Tongue (tissue), 2 donors: ENCODE measurements around the gene DCK. TPM values are rescaled to one million over a fixed set of nuclear protein-coding genes. Genes with fewer than 3 reads are reported as not detected.
"Not testable (repeated sequence)": the region's sequence is repeated elsewhere in the genome, so short reads cannot be mapped to it uniquely, and the experiment has no call there.

Experiments used
- DNase-seq: peaks from one replicate; pipeline ENCODE4 v3.0.0-alpha.2; 2015
- total RNA-seq: library from RNA; depleted of rRNA; stranded (reverse); fragments of >200 nt; gene quantifications from one replicate; pipeline ENCODE4 v1.2.3, GENCODE V29; 2014

The DCK gene
- 29.5 TPM for total RNA-seq

- peak; percentile 96 for DNase-seq
These were observed at the start of gene DCK for GRCh38 chr4:70993181-70994068. TSS of gene DCK (plus strand) at chr4:70993649. CDS start at chr4:70993836, 187 bp downstream.

DNA sequence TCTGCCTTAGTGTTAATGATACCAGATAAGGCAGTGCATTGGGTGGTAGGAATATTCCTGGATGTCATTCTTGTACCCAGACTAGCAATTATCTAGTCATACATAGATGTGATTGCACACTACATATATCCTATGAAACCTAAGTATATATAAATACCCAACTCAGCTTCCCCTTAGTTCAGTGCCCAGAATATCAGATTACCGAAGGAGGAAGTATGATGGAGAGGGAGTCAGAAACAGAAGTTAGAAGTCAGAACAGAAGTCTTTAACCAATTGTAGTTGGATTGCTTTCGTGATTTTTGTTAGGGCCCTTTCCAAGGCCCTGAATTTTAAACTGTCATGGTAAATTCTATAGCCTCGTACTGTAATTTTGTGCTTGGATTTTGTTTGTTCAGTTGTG, 48.4 kb upstream of the DCK start:
- DNase-seq: no peak

DNA sequence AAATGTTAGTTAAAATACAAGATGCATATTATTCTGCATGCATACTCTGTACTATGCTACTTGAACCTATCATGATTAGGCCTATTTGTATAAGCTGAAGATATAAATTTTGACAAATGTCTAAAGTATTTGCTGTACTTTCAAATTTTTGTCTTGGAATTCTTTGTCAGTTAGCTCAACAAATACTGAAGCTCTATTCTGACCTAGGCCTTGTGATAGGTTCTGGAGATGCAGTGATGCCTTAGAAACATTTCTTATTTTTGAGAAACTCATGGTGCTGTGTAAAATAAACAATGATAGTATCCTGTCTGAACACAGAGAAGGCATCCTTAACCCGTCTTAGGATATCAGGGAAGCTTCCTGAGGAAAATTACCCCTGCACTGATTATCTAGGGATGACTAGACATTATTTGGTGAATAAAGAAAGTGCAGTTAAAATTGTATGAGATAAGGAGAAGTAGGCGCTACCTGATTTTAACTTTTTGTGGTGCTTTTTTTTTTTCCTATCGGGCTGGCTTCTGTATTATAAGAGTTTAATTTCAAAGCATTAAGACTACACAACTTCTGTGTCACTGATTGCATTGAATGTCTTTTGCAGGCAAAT, 47.9 kb upstream of the DCK start:
- no peak for DNase-seq

DNA sequence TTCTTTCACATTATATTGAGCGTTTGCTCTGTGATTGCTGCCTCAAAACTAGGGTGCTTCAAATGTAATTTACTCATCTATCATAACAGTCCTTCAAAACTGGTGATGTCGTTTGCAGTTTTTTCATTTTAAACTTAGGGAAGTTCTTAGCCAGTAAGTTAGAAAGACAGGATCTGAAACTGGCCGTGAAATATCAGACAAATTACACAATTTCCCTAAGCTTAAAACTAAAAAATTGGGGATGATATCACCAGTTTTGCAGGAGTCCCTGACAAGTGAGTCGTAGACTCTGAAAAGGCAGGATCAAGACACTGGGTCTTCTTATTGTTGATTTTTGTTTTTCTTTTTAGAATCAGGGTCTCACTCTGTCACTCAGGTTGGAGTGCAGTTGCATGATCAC, 46.5 kb upstream of the DCK start:
- DNase-seq: no peak

DNA sequence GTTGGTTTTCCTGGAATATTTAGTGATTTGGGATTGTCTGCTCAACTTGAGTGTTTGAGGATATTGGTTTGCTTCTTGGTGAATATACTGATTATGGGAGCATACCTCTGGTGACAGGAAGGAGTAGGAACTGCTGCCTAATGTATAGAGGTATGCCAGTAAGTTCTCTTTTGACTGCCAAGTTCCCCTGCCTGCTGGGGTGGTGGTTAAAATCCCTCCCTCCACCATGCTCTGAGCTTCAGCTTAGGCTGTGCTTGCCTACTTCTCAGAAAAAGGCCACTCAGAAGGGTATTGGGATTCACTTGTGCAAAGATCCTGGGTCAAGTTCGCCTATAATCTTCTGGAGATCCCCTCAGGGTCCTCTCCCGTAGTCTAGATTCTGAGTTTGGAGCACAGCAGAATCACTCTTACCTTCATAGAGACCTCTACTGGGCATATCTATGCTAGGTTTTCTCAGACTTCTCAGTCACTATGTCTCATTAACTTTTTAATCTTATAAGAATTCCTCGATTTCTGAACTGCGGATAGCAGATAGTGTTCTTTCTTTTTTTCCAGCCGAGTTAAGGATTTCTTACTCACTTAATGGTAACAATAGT, 44.7 kb upstream of the DCK start:
- DNase-seq: no peak

DNA sequence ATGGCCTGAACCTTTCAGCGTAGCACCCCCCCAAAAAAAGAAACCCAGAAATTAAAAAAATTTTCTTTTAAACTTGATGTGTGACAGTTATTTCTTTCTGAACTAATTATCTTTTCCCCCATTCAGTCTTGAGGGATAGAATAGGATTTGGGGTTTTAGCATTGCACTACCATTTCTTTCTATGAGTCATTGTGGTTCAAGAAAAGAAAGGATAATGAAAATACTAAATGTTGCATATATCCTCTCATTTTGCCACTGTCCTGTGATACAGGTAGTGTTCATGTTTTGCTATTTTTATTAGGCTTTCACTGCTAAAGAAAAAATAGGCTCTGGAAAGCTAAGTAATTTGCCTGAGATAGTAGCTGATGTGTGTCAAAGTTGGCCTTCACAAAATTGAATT, 39.4 kb upstream of the DCK start:
- no peak for DNase-seq

GRCh38 chr4:70956549-70957210, 36.8 kb upstream of the DCK start:
- no peak for DNase-seq

DNA sequence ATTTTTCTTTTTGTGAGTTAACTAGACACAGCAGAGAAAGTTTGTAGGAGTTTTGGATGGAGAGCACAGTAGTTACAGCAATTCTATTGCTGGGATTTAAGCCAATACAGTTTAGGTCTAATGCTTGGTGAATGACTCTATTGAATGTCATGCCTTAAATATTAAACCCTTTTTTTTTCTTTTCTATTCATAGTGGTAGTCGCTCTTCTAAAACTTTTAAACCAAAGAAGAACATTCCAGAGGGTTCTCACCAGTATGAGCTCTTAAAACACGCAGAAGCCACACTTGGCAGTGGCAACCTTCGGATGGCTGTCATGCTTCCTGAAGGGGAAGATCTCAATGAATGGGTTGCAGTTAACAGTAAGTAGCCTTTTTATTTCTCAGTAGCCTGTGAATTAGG, 34.8 kb upstream of the DCK start:
- DNase-seq: no peak

DNA sequence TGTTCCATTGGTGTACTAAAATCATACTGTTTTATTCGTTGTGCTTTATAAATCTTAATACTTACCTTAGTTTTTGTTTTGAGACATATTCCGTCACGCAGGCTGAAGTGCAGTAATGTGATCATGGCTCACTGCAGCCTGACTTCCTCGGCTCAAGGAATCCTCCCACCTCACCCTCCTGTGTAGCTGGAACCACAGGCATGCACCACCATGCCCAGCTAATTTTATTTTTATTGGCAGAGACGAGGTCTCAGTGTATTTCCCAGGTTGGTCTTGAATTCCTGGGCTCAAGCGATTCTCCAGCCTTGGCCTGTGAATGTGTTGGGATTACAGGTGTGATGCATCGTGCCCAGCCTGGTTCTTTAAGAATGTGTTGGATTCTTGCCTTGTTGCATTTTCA, 24.4 kb upstream of the DCK start:
- DNase-seq: no peak

- DNase-seq: no peak
These were observed 17.2 kb upstream of the DCK start for GRCh38 chr4:70976252-70976651.

DNA sequence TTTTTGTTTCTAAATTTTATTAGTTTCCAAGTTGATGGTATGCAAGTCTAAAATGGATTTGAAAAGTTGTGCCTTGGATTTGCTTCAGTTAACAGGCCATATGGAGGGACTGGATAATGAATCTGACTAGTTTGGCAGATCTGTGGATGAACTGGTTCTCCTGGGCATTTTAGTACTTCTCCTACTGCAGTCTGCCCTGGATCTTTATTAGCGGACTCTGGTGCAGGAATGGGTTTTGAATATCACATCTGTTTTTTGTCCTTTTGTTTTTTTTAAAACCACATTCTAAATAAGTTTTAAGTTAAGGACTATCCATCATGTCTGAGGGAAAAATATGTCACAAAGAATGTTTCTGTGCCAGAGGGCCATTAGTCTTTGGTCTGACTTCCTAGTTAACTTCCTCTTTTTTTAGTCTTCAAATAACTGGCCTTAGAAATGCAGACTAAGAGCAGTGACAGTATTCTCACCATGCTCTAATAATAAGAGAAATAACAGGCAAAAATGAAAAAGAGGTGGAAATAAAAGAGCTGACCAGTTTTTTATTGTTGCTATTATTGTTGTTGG, 13.9 kb upstream of the DCK start:
- DNase-seq: no peak

- no peak for DNase-seq
These were observed 13.3 kb upstream of the DCK start for GRCh38 chr4:70980196-70980595.

- no peak for DNase-seq
These were observed 9.3 kb upstream of the DCK start for GRCh38 chr4:70984106-70984505.

DNA sequence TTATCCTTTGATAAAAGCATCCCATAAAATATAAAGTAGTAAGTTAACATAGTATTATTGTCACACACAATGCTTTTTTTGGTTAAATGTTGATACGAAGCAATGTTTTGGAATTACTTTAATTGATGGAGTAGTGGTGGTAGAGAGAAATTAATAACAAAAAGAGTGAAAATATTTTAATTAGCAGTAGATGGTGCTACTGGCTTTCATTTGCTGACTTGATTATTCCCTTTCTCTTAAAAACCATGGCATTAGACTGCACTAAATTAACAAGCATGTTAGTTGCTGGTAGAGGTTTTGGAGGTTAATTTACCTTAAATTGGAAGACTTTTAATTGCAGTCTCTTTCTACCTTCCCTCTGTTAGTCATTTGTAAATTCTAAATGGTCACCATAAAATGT, 8.9 kb upstream of the DCK start:
- no peak for DNase-seq

DNA sequence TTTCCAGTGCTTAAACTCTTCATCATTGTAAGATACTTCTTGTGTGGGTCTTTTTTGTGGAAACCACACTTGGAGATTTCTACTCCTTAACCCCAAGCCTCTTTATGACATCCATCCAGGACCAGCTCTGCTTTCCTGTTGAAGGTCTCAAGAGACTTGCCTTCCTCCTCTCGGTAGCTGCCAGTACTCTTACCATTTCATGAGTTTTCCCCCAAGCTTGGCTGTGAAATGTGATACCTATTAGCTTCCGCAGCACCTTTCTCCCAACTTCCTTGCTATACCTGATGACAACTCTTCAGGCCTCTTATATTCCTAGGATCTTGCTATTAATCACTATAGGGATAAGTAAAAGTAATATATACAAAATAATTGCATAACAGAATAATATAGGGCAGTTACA, 1.9 kb upstream of the DCK start:
- no peak for DNase-seq

DNA sequence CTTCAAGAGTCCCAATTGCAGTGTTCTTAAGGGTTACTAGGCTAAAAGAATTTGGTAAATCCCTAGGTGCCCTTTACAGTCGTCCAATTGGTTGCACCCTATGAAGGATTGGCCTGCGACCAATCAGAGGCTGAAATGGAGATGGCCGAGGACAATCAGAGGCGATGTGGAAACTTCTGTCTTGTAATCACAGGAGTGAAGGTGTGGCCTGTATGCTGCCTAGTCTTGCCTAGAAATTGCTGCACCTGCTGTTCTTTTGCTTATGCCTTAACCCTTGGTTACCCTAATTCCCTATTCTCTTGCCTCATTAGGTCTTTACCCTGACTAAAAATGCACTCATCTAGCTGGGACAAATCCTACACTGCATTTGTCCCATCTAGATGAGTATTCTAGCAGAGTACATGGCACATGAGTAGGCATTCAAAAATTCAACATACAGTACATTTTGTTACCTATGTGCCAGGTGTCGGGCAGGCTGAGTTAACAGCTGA, 1.0 kb upstream of the DCK start:
- DNase-seq: no peak

DNA sequence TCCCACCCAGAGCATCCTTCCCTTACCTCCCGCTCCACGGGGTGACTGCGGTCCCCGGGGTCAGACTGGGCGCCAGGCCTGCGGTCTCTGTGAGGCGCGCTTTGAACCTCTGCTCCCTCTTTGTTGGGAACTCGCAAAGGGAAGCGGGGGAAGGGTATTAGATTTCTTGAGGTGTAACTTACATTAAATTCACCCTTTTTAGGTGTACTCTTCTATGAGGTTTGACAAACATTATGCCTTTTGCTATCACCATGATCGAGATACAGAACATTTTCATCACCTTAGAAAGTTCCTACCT, 569 bp downstream of the DCK start:
- DNase-seq: no peak

GRCh38 chr4:70994387-70995099, 1.1 kb downstream of the DCK start:
- peak; percentile 16 for DNase-seq

- no peak for DNase-seq
These were observed 2.5 kb downstream of the DCK start for GRCh38 chr4:70996018-70996360.

DNA sequence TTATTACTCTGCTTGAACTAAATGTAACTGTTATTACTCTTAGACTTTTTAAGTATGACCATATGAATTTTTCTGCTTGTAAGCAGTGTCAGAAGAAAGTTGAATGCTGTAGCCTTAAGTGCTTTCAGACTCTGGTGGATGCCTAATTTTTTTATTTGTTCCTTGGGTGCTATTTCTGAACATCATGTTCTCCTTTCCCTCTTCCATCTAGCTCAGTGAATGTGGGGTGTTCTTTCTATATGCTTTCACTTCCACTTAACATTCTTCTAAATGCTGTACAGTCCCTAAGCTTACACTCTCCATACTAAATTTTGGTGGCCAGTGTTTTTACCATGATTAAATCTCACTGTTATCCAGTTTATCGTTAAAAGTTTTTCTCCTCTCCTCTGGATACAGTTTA, 3.6 kb downstream of the DCK start:
- no peak for DNase-seq

- no peak for DNase-seq
These were observed 4.1 kb downstream of the DCK start for GRCh38 chr4:70997546-70997945.

GRCh38 chr4:70999639-71000038, 6.2 kb downstream of the DCK start:
- not testable (repeated sequence) for DNase-seq
